PC-9 (cell line): ENCODE measurements around the gene REXO4.

Source experiments
- EZH2 ChIP-seq: fragments of 200-600 bp; sonication (generic); IDR thresholded peaks from 2 replicates; pipeline ENCODE4 v1.8.0; 2017; ENCODE audit warnings: antibody characterized with exemption, low read depth
- TF ChIP-seq, protein P1 (sequence below): fragments of 200-600 bp; sonication (generic); conservative IDR thresholded peaks from 2 replicates; pipeline ENCODE4 v1.6.1; 2017; ENCODE audit warnings: mixed run types, antibody characterized with exemption, mild to moderate bottlenecking, moderate library complexity

DNA sequence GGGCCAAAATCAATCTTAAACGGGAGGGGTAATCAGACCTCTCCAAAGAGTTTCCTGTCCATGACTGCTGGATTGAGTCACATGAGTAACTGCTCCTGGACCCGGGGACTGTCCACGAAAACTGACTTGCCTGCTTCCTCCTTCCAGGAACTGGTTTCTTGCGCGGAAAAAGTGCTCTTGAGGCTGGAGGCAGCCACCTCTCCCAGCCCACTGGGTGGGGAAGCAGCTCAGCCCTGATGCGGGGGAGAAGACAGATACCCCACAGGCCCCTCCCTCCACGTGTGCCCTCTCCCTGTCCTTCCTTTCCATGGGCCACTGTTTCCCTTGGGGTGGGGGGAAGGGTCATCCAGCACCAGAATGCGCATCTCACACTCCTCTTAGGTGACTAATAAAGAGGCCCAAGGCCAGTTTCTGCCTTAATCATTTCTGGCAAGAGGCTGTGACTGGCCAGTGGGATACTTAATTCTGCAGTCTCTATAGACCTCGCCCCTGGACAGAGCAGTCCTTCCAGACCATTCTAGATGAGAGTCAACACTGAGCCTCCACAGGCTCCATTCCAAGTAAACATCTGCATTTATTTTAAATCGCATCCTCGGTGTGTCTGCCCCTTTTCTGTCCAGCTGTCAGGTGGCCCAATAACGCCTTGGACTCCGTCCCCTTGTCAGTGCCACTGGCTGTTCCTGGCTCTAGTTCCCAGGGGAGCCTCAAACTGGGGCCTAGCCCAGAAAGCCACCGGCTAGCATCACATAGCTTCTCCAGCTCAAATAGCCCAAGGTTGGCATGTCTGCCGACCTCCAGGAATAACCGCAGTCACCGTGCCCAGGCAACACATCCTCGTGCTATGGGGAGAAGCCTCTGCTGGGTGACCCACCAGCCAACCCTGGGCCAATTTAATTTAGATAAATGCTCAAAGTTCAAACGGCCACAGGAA lies 12.0 kb downstream of the REXO4 start:
- TF ChIP-seq, protein P1, sequence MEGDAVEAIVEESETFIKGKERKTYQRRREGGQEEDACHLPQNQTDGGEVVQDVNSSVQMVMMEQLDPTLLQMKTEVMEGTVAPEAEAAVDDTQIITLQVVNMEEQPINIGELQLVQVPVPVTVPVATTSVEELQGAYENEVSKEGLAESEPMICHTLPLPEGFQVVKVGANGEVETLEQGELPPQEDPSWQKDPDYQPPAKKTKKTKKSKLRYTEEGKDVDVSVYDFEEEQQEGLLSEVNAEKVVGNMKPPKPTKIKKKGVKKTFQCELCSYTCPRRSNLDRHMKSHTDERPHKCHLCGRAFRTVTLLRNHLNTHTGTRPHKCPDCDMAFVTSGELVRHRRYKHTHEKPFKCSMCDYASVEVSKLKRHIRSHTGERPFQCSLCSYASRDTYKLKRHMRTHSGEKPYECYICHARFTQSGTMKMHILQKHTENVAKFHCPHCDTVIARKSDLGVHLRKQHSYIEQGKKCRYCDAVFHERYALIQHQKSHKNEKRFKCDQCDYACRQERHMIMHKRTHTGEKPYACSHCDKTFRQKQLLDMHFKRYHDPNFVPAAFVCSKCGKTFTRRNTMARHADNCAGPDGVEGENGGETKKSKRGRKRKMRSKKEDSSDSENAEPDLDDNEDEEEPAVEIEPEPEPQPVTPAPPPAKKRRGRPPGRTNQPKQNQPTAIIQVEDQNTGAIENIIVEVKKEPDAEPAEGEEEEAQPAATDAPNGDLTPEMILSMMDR: no peak
- no peak for TF ChIP-seq EZH2
